Measurements from ENCODE around the gene LUZP1.
A peak's percentile ranks its signal among the peaks of the same experiment; 100 is the strongest.
"Not testable (repeated sequence)": the region's sequence is repeated elsewhere in the genome, so short reads cannot be mapped to it uniquely, and the experiment has no call there.

The LUZP1 gene

GRCh38 chr1:23168445-23169194 lies at the start of gene LUZP1:
TSS of gene LUZP1 (minus strand) at chr1:23168856.
- DNase-seq (ENCODE audit: low spot score) (peak; percentile 80), FAIRE-seq (peak; percentile 72)

- DNase-seq (ENCODE audit: low spot score) = no peak
Measured at GRCh38 chr1:23217421-23218115, 48.9 kb upstream of the LUZP1 start, which contains the start of gene HTR1D. TSS of gene HTR1D (minus strand) at chr1:23217502. CDS start at chr1:23194219, 23,283 bp downstream.

GRCh38 chr1:23216771-23217420 lies 48.2 kb upstream of the LUZP1 start:
- FAIRE-seq = no peak
- DNase-seq (ENCODE audit: low spot score) = no peak

More at GRCh38 chr1:23217421-23218115, 48.9 kb upstream of the LUZP1 start, which contains the start of gene HTR1D:
- FAIRE-seq = no peak

- DNase-seq (ENCODE audit: low spot score) (no peak), FAIRE-seq (no peak)
Measured at GRCh38 chr1:23215751-23216449, 47.2 kb upstream of the LUZP1 start.

- FAIRE-seq (no peak), DNase-seq (ENCODE audit: low spot score) (no peak)
Measured at GRCh38 chr1:23215291-23215690, 46.6 kb upstream of the LUZP1 start.

GRCh38 chr1:23214640-23215039 lies 46.0 kb upstream of the LUZP1 start:
- no peak for FAIRE-seq
- no peak for DNase-seq (ENCODE audit: low spot score)

GRCh38 chr1:23211955-23212354 lies 43.3 kb upstream of the LUZP1 start:
- DNase-seq (ENCODE audit: low spot score) (no peak), FAIRE-seq (no peak)

- DNase-seq (ENCODE audit: low spot score) (no peak), FAIRE-seq (no peak)
Measured at GRCh38 chr1:23210963-23211362, 42.3 kb upstream of the LUZP1 start.

GRCh38 chr1:23210351-23210785 lies 41.7 kb upstream of the LUZP1 start:
- FAIRE-seq = no peak
- peak; percentile 45 for DNase-seq (ENCODE audit: low spot score)

- no peak for FAIRE-seq
- DNase-seq (ENCODE audit: low spot score) = no peak
Measured at GRCh38 chr1:23209770-23210169, 41.1 kb upstream of the LUZP1 start.

- no peak for DNase-seq (ENCODE audit: low spot score)
Measured at GRCh38 chr1:23208527-23208926, 39.9 kb upstream of the LUZP1 start.

GRCh38 chr1:23207733-23208132 lies 39.1 kb upstream of the LUZP1 start:
- not testable (repeated sequence) for DNase-seq (ENCODE audit: low spot score); FAIRE-seq

More at GRCh38 chr1:23208527-23208926, 39.9 kb upstream of the LUZP1 start:
- FAIRE-seq = no peak

GRCh38 chr1:23202263-23202749 lies 33.6 kb upstream of the LUZP1 start:
- DNase-seq (ENCODE audit: low spot score) = peak; percentile 37
- peak; percentile 50 for FAIRE-seq

GRCh38 chr1:23200883-23201282 lies 32.2 kb upstream of the LUZP1 start:
- no peak for FAIRE-seq

GRCh38 chr1:23198373-23198772 lies 29.7 kb upstream of the LUZP1 start:
- DNase-seq (ENCODE audit: low spot score) = peak; percentile 87

More at GRCh38 chr1:23200883-23201282, 32.2 kb upstream of the LUZP1 start:
- DNase-seq (ENCODE audit: low spot score) = no peak

GRCh38 chr1:23196627-23197328 lies 28.1 kb upstream of the LUZP1 start:
- FAIRE-seq (peak; percentile 96), DNase-seq (ENCODE audit: low spot score) (peak; percentile 98)

More at GRCh38 chr1:23198373-23198772, 29.7 kb upstream of the LUZP1 start:
- peak; percentile 68 for FAIRE-seq

GRCh38 chr1:23194119-23194984 lies 25.7 kb upstream of the LUZP1 start:
- FAIRE-seq = peak; percentile 88
- DNase-seq (ENCODE audit: low spot score) = peak; percentile 98

- no peak for DNase-seq (ENCODE audit: low spot score)
- FAIRE-seq = no peak
Measured at GRCh38 chr1:23193391-23194118, 24.9 kb upstream of the LUZP1 start.

- FAIRE-seq = no peak
- no peak for DNase-seq (ENCODE audit: low spot score)
Measured at GRCh38 chr1:23191199-23191598, 22.5 kb upstream of the LUZP1 start.
